Measurements from ENCODE around the gene GFER. TPM values are rescaled to one million over a fixed set of nuclear protein-coding genes. Genes with fewer than 3 reads are reported as not detected.
A peak's percentile ranks its signal among the peaks of the same experiment; 100 is the strongest.

The GFER gene
- total and polyA plus RNA-seq, 9 of the 15 experiments (the other 6 are each of a cell fraction or from before 2014, with no cell fraction given) = 4.3 to 53.7 (median 19.8) TPM

GRCh38 chr16:1991948-1992703 lies 8.1 kb downstream of the GFER start (continued):
- TF ChIP-seq USF1 (CRISPR knock-in tag; IDR thresholded peaks at IDR 0.05) (no peak), MTA2 (IDR thresholded peaks at IDR 0.05; ENCODE audit: low read depth) (no peak), ZNF644 (tag; IDR thresholded peaks at IDR 0.05; ENCODE audit: low read depth) (no peak), ZSCAN32 (CRISPR knock-in tag; IDR thresholded peaks at IDR 0.05) (no peak), RAD51 (IDR thresholded peaks at IDR 0.05; ENCODE audit: borderline replicate concordance, low read depth) (no peak), EGR1 (conservative IDR thresholded peaks at IDR 0.05) (0 out of 2 replicates have a peak, but pooled peaks have one; percentile 16), MCM7 (IDR thresholded peaks at IDR 0.05) (no peak), ATF7 (IDR thresholded peaks at IDR 0.05) (peak; percentile 36; the same call in 1 of the 2 replicates), ELK3 (CRISPR knock-in tag; IDR thresholded peaks at IDR 0.05) (no peak), CHCHD3 (CRISPR knock-in tag; IDR thresholded peaks at IDR 0.05) (no peak), CREM (IDR thresholded peaks at IDR 0.05; ENCODE audit: low read depth) (0 out of 2 replicates have a peak, but pooled peaks have one; percentile 24), SAFB2 (IDR thresholded peaks at IDR 0.05; ENCODE audit: borderline replicate concordance, low read depth, low read length, severe bottlenecking) (no peak), E2F3 (CRISPR knock-in tag; IDR thresholded peaks at IDR 0.05) (peak; percentile 84), SMARCA4 (IDR thresholded peaks at IDR 0.05) (no peak), NFE2L1 (tag; IDR thresholded peaks at IDR 0.05; ENCODE audit: borderline replicate concordance, low read depth) (no peak), CREB5 (CRISPR knock-in tag; IDR thresholded peaks at IDR 0.05) (no peak), NELFE (IDR thresholded peaks at IDR 0.05; ENCODE audit: insufficient read depth, insufficient read length) (no peak), ILF3 (IDR thresholded peaks at IDR 0.05; ENCODE audit: borderline replicate concordance) (no peak), CCNT2 (IDR thresholded peaks at IDR 0.05; ENCODE audit: borderline replicate concordance, extremely low read depth, insufficient read length, low read depth, low read length) (peak; percentile 66)
- TF ChIP-seq, protein P1, sequence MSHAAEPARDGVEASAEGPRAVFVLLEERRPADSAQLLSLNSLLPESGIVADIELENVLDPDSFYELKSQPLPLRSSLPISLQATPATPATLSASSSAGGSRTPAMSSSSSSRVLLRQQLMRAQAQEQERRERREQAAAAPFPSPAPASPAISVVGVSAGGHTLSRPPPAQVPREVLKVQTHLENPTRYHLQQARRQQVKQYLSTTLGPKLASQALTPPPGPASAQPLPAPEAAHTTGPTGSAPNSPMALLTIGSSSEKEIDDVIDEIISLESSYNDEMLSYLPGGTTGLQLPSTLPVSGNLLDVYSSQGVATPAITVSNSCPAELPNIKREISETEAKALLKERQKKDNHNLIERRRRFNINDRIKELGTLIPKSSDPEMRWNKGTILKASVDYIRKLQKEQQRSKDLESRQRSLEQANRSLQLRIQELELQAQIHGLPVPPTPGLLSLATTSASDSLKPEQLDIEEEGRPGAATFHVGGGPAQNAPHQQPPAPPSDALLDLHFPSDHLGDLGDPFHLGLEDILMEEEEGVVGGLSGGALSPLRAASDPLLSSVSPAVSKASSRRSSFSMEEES (CRISPR knock-in tag; IDR thresholded peaks at IDR 0.05) = no peak
- TF ChIP-seq, protein P2, sequence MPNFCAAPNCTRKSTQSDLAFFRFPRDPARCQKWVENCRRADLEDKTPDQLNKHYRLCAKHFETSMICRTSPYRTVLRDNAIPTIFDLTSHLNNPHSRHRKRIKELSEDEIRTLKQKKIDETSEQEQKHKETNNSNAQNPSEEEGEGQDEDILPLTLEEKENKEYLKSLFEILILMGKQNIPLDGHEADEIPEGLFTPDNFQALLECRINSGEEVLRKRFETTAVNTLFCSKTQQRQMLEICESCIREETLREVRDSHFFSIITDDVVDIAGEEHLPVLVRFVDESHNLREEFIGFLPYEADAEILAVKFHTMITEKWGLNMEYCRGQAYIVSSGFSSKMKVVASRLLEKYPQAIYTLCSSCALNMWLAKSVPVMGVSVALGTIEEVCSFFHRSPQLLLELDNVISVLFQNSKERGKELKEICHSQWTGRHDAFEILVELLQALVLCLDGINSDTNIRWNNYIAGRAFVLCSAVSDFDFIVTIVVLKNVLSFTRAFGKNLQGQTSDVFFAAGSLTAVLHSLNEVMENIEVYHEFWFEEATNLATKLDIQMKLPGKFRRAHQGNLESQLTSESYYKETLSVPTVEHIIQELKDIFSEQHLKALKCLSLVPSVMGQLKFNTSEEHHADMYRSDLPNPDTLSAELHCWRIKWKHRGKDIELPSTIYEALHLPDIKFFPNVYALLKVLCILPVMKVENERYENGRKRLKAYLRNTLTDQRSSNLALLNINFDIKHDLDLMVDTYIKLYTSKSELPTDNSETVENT (CRISPR knock-in tag; IDR thresholded peaks at IDR 0.05) = peak; percentile 92
